HUES64 (cell line): ENCODE results near the gene TMPRSS13.

Source experiments
- H3K27ac ChIP-seq: 2 replicates; pipeline ENCODE4 v1.7.0; 2013; ENCODE audit warnings: low read depth, low read length, inconsistent platforms
- H3K27me3 ChIP-seq: 2 replicates; pipeline ENCODE4 v1.6.1; 2013; ENCODE audit warnings: mild to moderate bottlenecking, low read length; ENCODE audit not compliant: insufficient read depth
- H3K36me3 ChIP-seq: 2 replicates; pipeline ENCODE4 v1.6.1; 2013; ENCODE audit warnings: mild to moderate bottlenecking, low read length; ENCODE audit not compliant: insufficient read depth
- H3K4me1 ChIP-seq: 2 replicates; pipeline ENCODE4 v1.6.1; 2013; ENCODE audit warnings: mild to moderate bottlenecking, low read length, moderate library complexity; ENCODE audit not compliant: insufficient read depth
- H3K4me3 ChIP-seq: 2 replicates; pipeline ENCODE4 v1.5.1; 2013; ENCODE audit warnings: mild to moderate bottlenecking, low read length, moderate library complexity
- H3K9ac ChIP-seq: 2 replicates; pipeline ENCODE4 v1.6.1; 2013; ENCODE audit warnings: mild to moderate bottlenecking, low read depth, low read length
- H3K9me3 ChIP-seq: 2 replicates; pipeline ENCODE4 v1.6.1; 2013; ENCODE audit warnings: low read depth, low read length; ENCODE audit not compliant: insufficient read depth
- whole genome bisulfite sequencing: fragments of 150-250, 120-280 bp; methylation state at CpG from one replicate; pipeline ENCODE4 v1.1.7; 2013; ENCODE audit warnings: missing lambda C conversion rate; 5-methylcytosine and 5-hydroxymethylcytosine counted together

The TMPRSS13 gene

GRCh38 chr11:117874910-117875381 is 54.3 kb downstream of the TMPRSS13 start:
- WGBS: 90% methylated on average over 4 of the region's 4 CpGs
- Histone ChIP-seq H3K9ac (no peak overlapping the region), H3K4me1 (peaks cover 26% of the 10 kb centered on the region), H3K36me3 (no peaks in the 10 kb centered on the region), H3K4me3 (peak overlapping the region; percentile 86), H3K27me3 (peaks cover 43% of the 10 kb centered on the region), H3K9me3 (no peaks in the 10 kb centered on the region), H3K27ac (no peak overlapping the region)

GRCh38 chr11:117874253-117874909 is 54.8 kb downstream of the TMPRSS13 start:
- no peak overlapping the region for H3K9ac ChIP-seq
- H3K4me3 ChIP-seq: peak overlapping the region; percentile 86
- peaks cover 32% of the 10 kb centered on the region for H3K4me1 ChIP-seq
- no peak overlapping the region for H3K27ac ChIP-seq
- 51% methylated on average over 15 of the region's 16 CpGs for WGBS
- H3K36me3 ChIP-seq: no peaks in the 10 kb centered on the region
- H3K27me3 ChIP-seq: peaks cover 40% of the 10 kb centered on the region
- no peaks in the 10 kb centered on the region for H3K9me3 ChIP-seq

DNA sequence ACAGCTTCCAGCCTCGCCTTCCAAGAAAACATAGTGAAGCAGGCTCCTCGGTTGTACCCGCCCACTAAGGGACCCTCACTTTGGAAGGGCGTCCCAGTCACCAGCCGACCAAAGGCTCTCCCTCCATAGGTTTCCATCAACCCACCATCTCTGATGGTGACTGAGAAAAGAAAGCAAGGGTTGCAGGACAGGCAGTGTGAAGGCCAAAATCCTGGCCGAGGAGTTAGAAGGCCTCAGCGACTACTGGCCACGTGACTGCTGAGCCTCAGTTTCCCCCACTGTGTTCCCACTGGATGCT is 55.4 kb downstream of the TMPRSS13 start:
- Histone ChIP-seq H3K4me1 (peaks cover 38% of the 10 kb centered on the region), H3K27me3 (peaks cover 38% of the 10 kb centered on the region)

DNA sequence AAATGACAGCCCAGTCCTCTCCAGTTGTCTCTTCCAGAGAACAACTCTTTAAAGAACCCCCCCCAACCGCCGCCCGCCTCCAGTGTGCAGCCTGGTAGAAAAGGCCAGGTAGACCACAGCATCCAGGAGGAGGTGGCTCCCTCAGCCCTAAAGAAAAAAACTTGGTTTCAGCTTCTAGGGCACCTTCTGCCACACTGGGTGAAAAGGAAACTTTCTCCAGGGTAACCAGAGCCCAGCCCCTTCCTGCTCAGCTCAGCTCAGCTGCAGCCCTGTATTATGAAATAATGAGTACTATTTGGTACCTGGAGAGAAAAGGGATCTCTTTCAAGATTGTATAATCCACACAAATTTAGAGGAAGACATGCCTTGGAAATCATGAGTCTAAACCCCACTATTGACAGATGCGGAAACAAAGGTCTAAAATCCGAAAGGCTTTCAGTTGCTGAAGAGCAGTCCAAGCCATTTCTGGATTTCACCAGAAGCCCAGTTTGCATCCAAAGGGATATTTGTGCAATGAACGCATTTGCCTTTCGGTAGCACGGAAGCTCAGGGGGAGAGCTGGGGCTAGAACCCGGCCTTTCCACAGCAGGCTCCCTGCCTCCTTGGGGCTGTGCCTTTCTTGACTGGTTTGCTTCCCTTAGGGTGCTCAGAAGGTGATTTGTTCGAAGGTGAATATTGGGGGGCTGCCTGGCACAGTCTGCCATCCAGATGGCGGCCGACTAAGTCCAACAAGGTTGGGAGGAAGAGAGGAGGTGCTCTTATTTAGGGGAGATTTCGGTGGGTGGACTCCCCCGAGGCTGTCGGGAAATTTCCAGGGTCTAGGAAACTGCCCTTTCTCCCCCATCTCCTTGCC is 56.0 kb downstream of the TMPRSS13 start:
- Histone ChIP-seq H3K9me3 (no peaks in the 10 kb centered on the region), H3K36me3 (no peaks in the 10 kb centered on the region), H3K4me3 (no peak overlapping the region), H3K27ac (no peak overlapping the region), H3K27me3 (peaks cover 32% of the 10 kb centered on the region), H3K9ac (no peak overlapping the region), H3K4me1 (peaks cover 44% of the 10 kb centered on the region)
- 93% methylated on average over 15 of the region's 15 CpGs for WGBS

More for the DNA sequence above, 55.4 kb downstream of the TMPRSS13 start:
- Histone ChIP-seq H3K9me3 (no peaks in the 10 kb centered on the region), H3K36me3 (no peaks in the 10 kb centered on the region), H3K9ac (no peak overlapping the region), H3K27ac (no peak overlapping the region), H3K4me3 (no peak overlapping the region)
- 90% methylated on average over 8 of the region's 8 CpGs for WGBS

DNA sequence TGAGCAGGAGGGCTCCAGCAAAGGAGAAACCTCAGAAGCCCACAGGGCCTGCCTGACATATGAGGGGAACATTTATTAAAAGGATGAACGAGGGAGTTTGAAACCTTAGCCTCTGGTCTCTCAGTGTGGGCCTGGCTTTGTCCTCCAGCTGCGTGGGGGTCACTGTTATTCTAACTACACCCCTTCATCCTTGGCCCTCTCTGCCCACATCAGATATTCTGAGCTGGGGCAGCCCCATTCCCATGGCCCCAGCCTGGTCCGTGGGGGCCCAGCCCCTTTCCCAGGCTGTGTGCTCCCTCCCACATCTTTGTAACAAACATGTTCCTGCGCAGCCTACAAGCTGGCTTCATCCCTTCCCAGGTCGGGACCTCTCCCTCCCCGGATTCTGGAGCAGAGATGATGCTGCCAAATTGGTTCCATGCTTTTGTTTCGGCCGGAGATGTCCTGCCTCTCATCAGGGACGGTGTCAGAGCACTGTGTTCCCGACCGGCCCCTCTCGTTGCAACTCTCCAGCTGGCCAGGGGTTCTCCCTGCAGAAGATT is 56.7 kb downstream of the TMPRSS13 start:
- no peak overlapping the region for H3K9ac ChIP-seq
- 84% methylated on average over 12 of the region's 12 CpGs for WGBS

DNA sequence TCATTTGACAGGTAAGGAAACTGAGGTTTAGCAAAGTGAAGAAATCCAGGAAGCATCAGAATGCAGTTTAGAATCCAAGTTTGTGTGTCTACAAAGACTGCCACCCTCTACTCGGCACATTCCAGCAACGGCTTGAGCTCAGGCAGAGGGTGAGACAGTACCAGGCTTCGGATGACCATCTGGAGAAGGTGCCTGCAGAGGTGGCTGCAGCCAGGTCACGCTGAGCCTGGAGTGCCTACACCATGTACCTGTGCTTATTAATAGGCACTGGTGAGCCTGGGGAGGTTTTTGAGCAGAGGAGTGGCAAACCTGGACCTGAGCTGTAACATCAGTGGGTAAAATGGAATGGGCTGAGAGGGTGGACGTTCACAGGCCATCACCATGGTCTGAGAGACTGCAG is 57.4 kb downstream of the TMPRSS13 start:
- peaks cover 18% of the 10 kb centered on the region for H3K27me3 ChIP-seq
- 87% methylated on average over 5 of the region's 5 CpGs for WGBS
- H3K9me3 ChIP-seq: no peaks in the 10 kb centered on the region

More for the DNA sequence above, 56.7 kb downstream of the TMPRSS13 start:
- Histone ChIP-seq H3K27me3 (peaks cover 25% of the 10 kb centered on the region), H3K36me3 (no peaks in the 10 kb centered on the region), H3K27ac (no peak overlapping the region), H3K4me1 (peaks cover 41% of the 10 kb centered on the region), H3K4me3 (no peak overlapping the region), H3K9me3 (no peaks in the 10 kb centered on the region)

GRCh38 chr11:117871160-117871559 is 58.0 kb downstream of the TMPRSS13 start:
- H3K27me3 ChIP-seq: peaks cover 13% of the 10 kb centered on the region
- no peaks in the 10 kb centered on the region for H3K9me3 ChIP-seq
- H3K4me3 ChIP-seq: no peak overlapping the region

More for the DNA sequence above, 57.4 kb downstream of the TMPRSS13 start:
- no peak overlapping the region for H3K4me3 ChIP-seq
- no peak overlapping the region for H3K27ac ChIP-seq
- no peaks in the 10 kb centered on the region for H3K36me3 ChIP-seq
- H3K4me1 ChIP-seq: peaks cover 34% of the 10 kb centered on the region
- no peak overlapping the region for H3K9ac ChIP-seq

DNA sequence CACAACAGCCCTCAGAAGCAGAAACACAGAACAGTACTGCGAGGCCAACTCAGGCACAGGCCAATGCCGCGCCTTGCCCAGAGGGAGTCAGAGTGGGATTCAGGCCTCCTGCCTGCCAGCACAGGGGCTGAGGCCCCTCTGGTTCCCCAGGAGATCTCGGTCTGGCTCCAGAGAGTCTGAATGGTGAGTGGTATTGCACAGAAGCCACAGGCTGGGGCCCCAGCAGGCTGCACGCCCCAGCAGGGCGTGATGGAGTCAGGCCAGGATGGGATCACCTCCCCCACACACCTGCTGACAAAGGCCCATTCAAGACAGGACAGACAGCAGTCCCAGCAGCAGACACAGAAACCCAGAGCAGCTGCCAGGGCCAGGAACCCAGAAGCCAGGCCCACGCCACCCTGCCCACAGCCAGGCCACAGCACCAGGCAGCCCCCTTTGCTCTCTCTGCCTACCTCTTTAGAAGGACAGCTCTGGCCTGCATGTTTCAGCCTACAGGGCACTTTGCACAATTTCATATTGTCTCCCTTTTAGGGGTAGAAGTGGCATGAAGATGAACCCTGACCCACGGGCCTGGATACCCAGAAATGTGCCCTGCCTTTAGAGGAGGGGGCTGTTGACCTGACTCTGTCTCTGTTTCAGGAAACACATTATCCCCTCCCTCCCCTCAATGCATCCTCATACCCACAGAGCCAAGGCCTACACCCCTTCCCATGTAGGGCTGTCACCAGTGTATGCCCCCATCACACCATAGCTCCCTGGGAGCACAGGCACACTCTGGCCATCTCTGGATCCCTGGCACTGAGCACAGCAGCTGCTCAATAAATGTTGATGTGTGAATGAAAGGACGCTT is 58.9 kb downstream of the TMPRSS13 start:
- no peak overlapping the region for H3K4me3 ChIP-seq
- no peak overlapping the region for H3K9ac ChIP-seq
- 72% methylated on average over 9 of the region's 9 CpGs for WGBS
- no peaks in the 10 kb centered on the region for H3K9me3 ChIP-seq
- peaks cover 5% of the 10 kb centered on the region for H3K27me3 ChIP-seq
- H3K27ac ChIP-seq: 0 out of 2 replicates have a peak overlapping the region, but pooled peaks have one; percentile 32
- no peaks in the 10 kb centered on the region for H3K36me3 ChIP-seq
- H3K4me1 ChIP-seq: peaks cover 33% of the 10 kb centered on the region

More at GRCh38 chr11:117871160-117871559, 58.0 kb downstream of the TMPRSS13 start:
- H3K27ac ChIP-seq: no peak overlapping the region
- H3K36me3 ChIP-seq: no peaks in the 10 kb centered on the region
- no peak overlapping the region for H3K9ac ChIP-seq
- 91% methylated on average over 18 of the region's 18 CpGs for WGBS
- H3K4me1 ChIP-seq: peaks cover 34% of the 10 kb centered on the region

DNA sequence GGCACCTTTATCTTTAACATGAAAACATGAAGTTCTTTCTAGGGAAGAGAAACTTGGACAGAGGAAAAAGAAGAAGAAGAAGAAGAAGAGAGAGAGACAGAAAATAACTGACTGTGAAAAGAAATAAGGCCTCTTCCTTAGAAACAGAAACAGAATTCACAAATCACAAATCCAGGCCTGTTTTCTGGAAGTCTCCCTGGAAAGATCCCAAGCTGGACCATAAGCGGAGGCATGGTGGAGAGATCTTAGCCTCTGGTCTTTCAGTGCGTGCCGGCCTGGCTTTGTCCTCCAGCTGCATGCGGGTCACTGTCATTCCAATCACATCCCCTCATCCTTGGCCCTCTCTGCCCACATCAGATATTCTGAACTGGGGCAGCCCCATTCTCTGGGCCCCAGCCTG is 59.6 kb downstream of the TMPRSS13 start:
- Histone ChIP-seq H3K4me1 (peaks cover 26% of the 10 kb centered on the region), H3K27ac (no peak overlapping the region), H3K4me3 (no peak overlapping the region), H3K36me3 (no peaks in the 10 kb centered on the region), H3K9me3 (no peaks in the 10 kb centered on the region), H3K9ac (no peak overlapping the region), H3K27me3 (no peaks in the 10 kb centered on the region)
- 58% methylated on average over 4 of the region's 4 CpGs for WGBS

GRCh38 chr11:117868815-117869561 is 60.2 kb downstream of the TMPRSS13 start:
- 47% methylated on average over 16 of the region's 17 CpGs for WGBS
- Histone ChIP-seq H3K27me3 (no peaks in the 10 kb centered on the region), H3K27ac (no peak overlapping the region; the same call in 1 of the 2 replicates), H3K9ac (no peak overlapping the region), H3K4me1 (peaks cover 26% of the 10 kb centered on the region), H3K36me3 (no peaks in the 10 kb centered on the region), H3K9me3 (no peaks in the 10 kb centered on the region), H3K4me3 (no peak overlapping the region)
